K562 (cell line): ENCODE results near the gene GUCY2D. TPM values are rescaled to one million over a fixed set of nuclear protein-coding genes. Genes with fewer than 3 reads are reported as not detected.

Source experiments
- COPS2 ChIP-seq: fragments of 450-650 bp; conservative IDR thresholded peaks from 2 replicates; pipeline ENCODE4 v1.6.1; 2016; ENCODE audit warnings: mild to moderate bottlenecking, moderate library complexity
- FOXK2 ChIP-seq, 2 experiments: fragments of 450-650 bp; IDR thresholded peaks in 1 of 2; conservative IDR thresholded peaks in 1 of 2; 2 replicates each; pipeline ENCODE4 v1.6.1; 2016; ENCODE audit warnings: low read depth in 2 of 2, mild to moderate bottlenecking in 1 of 2
- FOXP1 ChIP-seq: sonication (generic); formaldehyde crosslinking; IDR thresholded peaks from 2 replicates; pipeline ENCODE4 v1.8.0; 2022; ENCODE audit warnings: mild to moderate bottlenecking, missing genetic modification reagents
- MBD2 ChIP-seq: sonication (generic); IDR thresholded peaks from 2 replicates; pipeline ENCODE4 v1.6.1; 2016; ENCODE audit warnings: low read depth, borderline replicate concordance
- MYBL2 ChIP-seq, 2 experiments: fragments of 450-650 bp in 1 of 2; sonication (generic) in 1 of 2; formaldehyde crosslinking in 1 of 2; IDR thresholded peaks; 2 replicates each; pipeline versions ENCODE4 v1.6.1 to v1.8.1; 2017 to 2022; ENCODE audit warnings: borderline replicate concordance in 1 of 2, inconsistent platforms in 1 of 2, low read depth in 1 of 2, mild to moderate bottlenecking in 1 of 2, missing genetic modification reagents in 1 of 2, moderate library complexity in 1 of 2
- NRF1 ChIP-seq, 2 experiments: fragments of 450-650 bp; IDR thresholded peaks in 1 of 2; conservative IDR thresholded peaks in 1 of 2; 2 replicates each; pipeline ENCODE4 v1.6.1; 2014; ENCODE audit warnings: mild to moderate bottlenecking in 2 of 2
- OTX1 ChIP-seq: fragments of 450-650 bp; formaldehyde crosslinking; IDR thresholded peaks from 2 replicates; pipeline ENCODE4 v1.4.0; 2022; ENCODE audit warnings: mild to moderate bottlenecking
- REST ChIP-seq, 2 experiments: fragments of 450-650 bp; formaldehyde crosslinking in 1 of 2; IDR thresholded peaks; 2 replicates each; pipeline versions ENCODE4 v1.4.0 to v1.6.1; 2014 to 2020; ENCODE audit warnings: mild to moderate bottlenecking in 2 of 2, borderline replicate concordance in 1 of 2, low read depth in 1 of 2
- RHOXF2B ChIP-seq: fragments of 250-450 bp; sonication (Bioruptor Pico); conservative IDR thresholded peaks from 2 replicates; pipeline ENCODE4 v1.5.1; 2021
- THAP12 ChIP-seq: fragments of 250-450 bp; sonication (Bioruptor Pico); IDR thresholded peaks from 2 replicates; pipeline ENCODE4 v1.9.0; 2021; ENCODE audit warnings: mild to moderate bottlenecking, inconsistent platforms
- ZFP1 ChIP-seq: fragments of 450-650 bp; formaldehyde crosslinking; IDR thresholded peaks from 2 replicates; pipeline ENCODE4 v1.4.0; 2020; ENCODE audit warnings: mild to moderate bottlenecking, mixed read lengths
- ZNF174 ChIP-seq: fragments of 250-450 bp; sonication (Bioruptor Pico); IDR thresholded peaks from 2 replicates; pipeline ENCODE4 v1.4.0; 2020; ENCODE audit warnings: mild to moderate bottlenecking
- ZNF274 ChIP-seq: IDR thresholded peaks from 2 replicates; pipeline ENCODE4 v1.6.1; 2011; ENCODE audit warnings: low read depth, mild to moderate bottlenecking, low read length, moderate library complexity, borderline replicate concordance
- polyA plus RNA-seq, 8 experiments: library from polyadenylated mRNA; depleted of rRNA in 4 of 8; stranded (reverse) in 5 of 8; unstranded in 3 of 8; fragments of >200 nt; fragmentation: Nextera tagmentation in 2 of 8; fragmentation: Illumina TruSeq in 1 of 8; extraction: Ambion mirVana in 2 of 8; extraction: Trizol in 1 of 8; gene quantifications; 2 replicates each; pipeline versions ENCODE4 v1.2.1 to v1.2.3, GENCODE V29; 2011 to 2014; ENCODE audit warnings: inconsistent platforms in 1 of 8, missing spikeins in 1 of 8
- total RNA-seq, 7 experiments: library from RNA; depleted of rRNA in 6 of 7; stranded (reverse); fragments of >200 nt in 6 of 7; fragmentation: Illumina TruSeq in 2 of 7; extraction: Trizol in 2 of 7; gene quantifications; 2 replicates each; pipeline versions ENCODE4 v1.2.1 to v1.2.3, GENCODE V29; 2011 to 2021; ENCODE audit warnings: low replicate concordance in 1 of 7
- TF ChIP-seq, protein P1 (sequence below): fragments of 250-450 bp; sonication (Bioruptor Pico); IDR thresholded peaks from 2 replicates; pipeline ENCODE4 v1.5.0; 2021; ENCODE audit warnings: mild to moderate bottlenecking, borderline replicate concordance

The GUCY2D gene
- total and polyA plus RNA-seq, 9 of the 15 experiments (the other 6 are each of a cell fraction or from before 2014, with no cell fraction given), result 0.05 TPM; not detected in 8

DNA sequence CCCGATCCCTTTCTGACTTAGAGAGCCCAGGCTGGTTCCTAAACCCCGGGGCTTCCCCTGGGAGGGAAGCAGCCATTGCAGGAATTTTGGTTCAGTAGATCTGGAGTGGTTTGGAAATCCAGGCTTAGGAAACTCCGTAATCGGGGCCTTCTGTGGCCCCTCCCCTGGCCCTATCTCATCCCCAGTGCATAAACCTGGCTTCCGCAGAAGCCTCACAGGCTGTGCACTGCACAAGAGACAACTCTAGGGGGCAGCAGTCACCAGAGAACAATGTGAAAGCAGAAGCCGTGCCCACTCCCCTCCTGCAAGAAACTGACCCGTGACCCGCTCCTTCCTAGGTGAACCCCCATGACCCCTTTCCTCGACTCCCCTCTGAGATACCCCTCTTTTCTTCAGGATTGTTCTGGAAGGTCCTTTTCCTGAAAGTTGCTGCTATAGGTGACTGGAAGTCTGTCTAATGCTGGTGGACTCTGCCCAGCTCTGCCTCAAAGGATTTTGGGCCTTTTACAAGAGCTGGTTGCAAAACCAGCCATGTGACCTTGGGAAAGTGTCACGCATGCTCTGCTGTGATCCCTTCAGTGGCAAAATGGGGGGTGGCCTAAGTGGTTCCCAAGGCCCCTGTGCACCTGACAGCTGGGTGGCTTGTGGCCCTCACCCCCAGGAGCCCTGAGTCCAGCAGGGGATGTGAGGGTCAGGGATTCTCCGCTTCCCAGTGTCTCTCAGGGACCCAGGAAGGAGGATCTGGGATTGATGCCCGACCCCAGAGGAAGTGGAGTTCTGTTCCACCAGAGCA lies 14.4 kb downstream of the GUCY2D start (continued):
- peak; percentile 52; the same call in 1 of the 2 replicates for TF ChIP-seq REST (IDR thresholded peaks at IDR 0.05; ENCODE audit: borderline replicate concordance)
- TF ChIP-seq REST (CRISPR knock-in tag; IDR thresholded peaks at IDR 0.05; ENCODE audit: low read depth), result no peak
- TF ChIP-seq ZNF274, result no peak
- no peak for TF ChIP-seq FOXP1 (CRISPR knock-in tag)
- no peak for TF ChIP-seq THAP12 (CRISPR knock-in tag)
- no peak for TF ChIP-seq MBD2
- TF ChIP-seq RHOXF2B (CRISPR knock-in tag), result no peak
- no peak for TF ChIP-seq ZFP1 (CRISPR knock-in tag)
- no peak for TF ChIP-seq FOXK2 (conservative IDR thresholded peaks at IDR 0.05 in 1 of 2, IDR thresholded peaks at IDR 0.05 in 1 of 2; ENCODE audit: low read depth in 2 of 2)
- TF ChIP-seq NRF1 (conservative IDR thresholded peaks at IDR 0.05 in 1 of 2, IDR thresholded peaks at IDR 0.05 in 1 of 2), result peak; percentile 53 to 60
- no peak for TF ChIP-seq ZNF174 (CRISPR knock-in tag)
- TF ChIP-seq COPS2, result no peak
- no peak for TF ChIP-seq MYBL2 (IDR thresholded peaks at IDR 0.05; ENCODE audit: low read depth)
- TF ChIP-seq MYBL2 (CRISPR knock-in tag; IDR thresholded peaks at IDR 0.05; ENCODE audit: borderline replicate concordance), result no peak
- TF ChIP-seq, protein P1, sequence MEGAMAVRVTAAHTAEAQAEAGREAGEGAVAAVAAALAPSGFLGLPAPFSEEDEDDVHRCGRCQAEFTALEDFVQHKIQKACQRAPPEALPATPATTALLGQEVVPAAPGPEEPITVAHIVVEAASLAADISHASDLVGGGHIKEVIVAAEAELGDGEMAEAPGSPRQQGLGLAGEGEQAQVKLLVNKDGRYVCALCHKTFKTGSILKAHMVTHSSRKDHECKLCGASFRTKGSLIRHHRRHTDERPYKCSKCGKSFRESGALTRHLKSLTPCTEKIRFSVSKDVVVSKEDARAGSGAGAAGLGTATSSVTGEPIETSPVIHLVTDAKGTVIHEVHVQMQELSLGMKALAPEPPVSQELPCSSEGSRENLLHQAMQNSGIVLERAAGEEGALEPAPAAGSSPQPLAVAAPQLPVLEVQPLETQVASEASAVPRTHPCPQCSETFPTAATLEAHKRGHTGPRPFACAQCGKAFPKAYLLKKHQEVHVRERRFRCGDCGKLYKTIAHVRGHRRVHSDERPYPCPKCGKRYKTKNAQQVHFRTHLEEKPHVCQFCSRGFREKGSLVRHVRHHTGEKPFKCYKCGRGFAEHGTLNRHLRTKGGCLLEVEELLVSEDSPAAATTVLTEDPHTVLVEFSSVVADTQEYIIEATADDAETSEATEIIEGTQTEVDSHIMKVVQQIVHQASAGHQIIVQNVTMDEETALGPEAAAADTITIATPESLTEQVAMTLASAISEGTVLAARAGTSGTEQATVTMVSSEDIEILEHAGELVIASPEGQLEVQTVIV (CRISPR knock-in tag), result no peak
- TF ChIP-seq OTX1, result no peak
